PFSK-1 (cell line): ENCODE measurements around the gene AZGP1.

ENCODE experiments used
- FOXP2 ChIP-seq: optimal IDR thresholded peaks from 2 replicates; pipeline ENCODE3; 2011; ENCODE audit warnings: borderline replicate concordance, control low read depth, inconsistent platforms; ENCODE audit not compliant: insufficient read depth; ENCODE audit errors: extremely low read length, extremely low read depth
- POLR2AphosphoS5 ChIP-seq: IDR thresholded peaks from 2 replicates; pipeline ENCODE4 v1.6.1; 2012; ENCODE audit warnings: low read depth, mild to moderate bottlenecking, control low read depth, low read length, moderate library complexity
- REST ChIP-seq, 2 experiments: IDR thresholded peaks; 2 replicates each; pipeline versions ENCODE4 v1.6.1 to v1.8.0; 2011 to 2012; ENCODE audit warnings: low read depth in 2 of 2, low read length in 2 of 2, control low read depth in 1 of 2, inconsistent platforms in 1 of 2, mild to moderate bottlenecking in 1 of 2, moderate library complexity in 1 of 2; ENCODE audit not compliant: insufficient read depth in 1 of 2
- SIN3A ChIP-seq: IDR thresholded peaks from 2 replicates; pipeline ENCODE4 v1.6.1; 2012; ENCODE audit warnings: mild to moderate bottlenecking, low read length, moderate library complexity, borderline replicate concordance; ENCODE audit not compliant: insufficient read depth
- TAF1 ChIP-seq: IDR thresholded peaks from 2 replicates; pipeline ENCODE4 v1.6.1; 2012; ENCODE audit warnings: low read length, control low read depth, borderline replicate concordance; ENCODE audit not compliant: insufficient read depth

AZGP1 gene

GRCh38 chr7:99926321-99926720, 49.5 kb downstream of the AZGP1 start:
- TF ChIP-seq TAF1 (no peak), POLR2AphosphoS5 (no peak), SIN3A (no peak), FOXP2 (no peak), REST (IDR thresholded peaks at IDR 0.05; ENCODE audit: insufficient read depth in 1 of 2, low read depth in 2 of 2, low read length in 2 of 2) (no peak)

- TF ChIP-seq SIN3A (no peak), TAF1 (no peak), FOXP2 (no peak), REST (IDR thresholded peaks at IDR 0.05; ENCODE audit: insufficient read depth in 1 of 2, low read depth in 2 of 2, low read length in 2 of 2) (no peak), POLR2AphosphoS5 (no peak)
These were observed 52.6 kb downstream of the AZGP1 start for GRCh38 chr7:99923200-99923599.

- TF ChIP-seq TAF1, result no peak
- peak in 1 of 2 experiments; percentile 81; a peak in 2 of 4 replicates for TF ChIP-seq REST (IDR thresholded peaks at IDR 0.05; ENCODE audit: insufficient read depth in 1 of 2, low read depth in 2 of 2, low read length in 2 of 2)
These were observed 55.7 kb downstream of the AZGP1 start for GRCh38 chr7:99920149-99920548.

GRCh38 chr7:99919814-99920112, 56.1 kb downstream of the AZGP1 start:
- TF ChIP-seq SIN3A, result no peak
- TF ChIP-seq POLR2AphosphoS5, result no peak
- TF ChIP-seq REST (IDR thresholded peaks at IDR 0.05; ENCODE audit: insufficient read depth in 1 of 2, low read depth in 2 of 2, low read length in 2 of 2), result no peak
- TF ChIP-seq TAF1, result no peak
- TF ChIP-seq FOXP2, result no peak

GRCh38 chr7:99918959-99919813, 56.6 kb downstream of the AZGP1 start, which contains the start of gene TRIM4:
Gene TRIM4, minus strand, starts transcription at chr7:99919530. Its CDS starts 129 bp downstream, at chr7:99919401.
- TF ChIP-seq SIN3A, result no peak
- TF ChIP-seq TAF1, result peak; percentile 54; the same call in 1 of the 2 replicates
- peak; percentile 31 for TF ChIP-seq FOXP2
- no peak for TF ChIP-seq REST (IDR thresholded peaks at IDR 0.05; ENCODE audit: insufficient read depth in 1 of 2, low read depth in 2 of 2, low read length in 2 of 2)
- peak; percentile 80 for TF ChIP-seq POLR2AphosphoS5
